Endometrium (tissue), 2 donors: ENCODE data around the gene MAST3.

ENCODE experiments used
- FAIRE-seq: peaks from 2 replicates; lab custom pipeline; 2012; peaks lifted over from hg19 to GRCh38; lab: Jason Lieb, UNC
- donor health status: control.
- donor health status: control.

MAST3 gene

DNA sequence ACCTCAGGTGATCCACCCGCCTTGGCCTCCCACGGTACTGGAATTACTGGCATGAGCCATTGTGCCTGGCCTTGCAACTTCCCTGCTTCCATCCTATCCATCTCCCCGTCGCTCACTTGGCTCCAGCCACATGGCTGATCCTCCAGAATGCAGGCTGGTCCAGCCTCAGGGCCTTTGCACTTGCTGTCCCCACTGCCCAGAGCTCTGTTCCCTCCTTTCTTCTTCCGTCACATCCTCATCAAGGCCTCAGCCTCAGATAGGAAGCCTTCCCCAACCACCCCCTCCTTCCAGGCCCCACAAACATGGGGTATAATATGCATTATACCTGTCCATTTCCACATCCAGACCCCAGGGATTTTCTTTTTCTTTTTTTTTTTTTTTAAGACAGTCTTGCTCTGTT is 16.2 kb downstream of the MAST3 start:
- FAIRE-seq: no peak

DNA sequence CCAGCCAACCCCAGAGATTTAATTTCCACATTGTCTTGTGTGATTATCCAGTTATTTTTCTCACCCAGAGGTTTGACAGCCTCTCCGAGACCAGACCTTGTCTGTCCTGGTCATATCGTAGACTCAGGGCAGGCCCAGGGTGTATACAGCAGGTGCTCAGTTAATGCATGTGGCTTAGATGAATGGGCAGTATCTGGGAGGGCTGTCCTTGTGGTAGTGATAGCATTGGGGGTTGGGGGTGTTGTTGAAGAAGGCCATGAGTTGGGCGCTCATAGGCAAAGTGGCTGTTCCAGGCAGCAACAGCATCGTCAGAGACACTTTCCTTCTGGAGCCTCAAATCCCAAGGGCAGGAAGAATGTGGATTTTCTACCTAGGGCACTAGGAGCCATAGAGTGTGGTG is 16.9 kb downstream of the MAST3 start:
- FAIRE-seq: no peak

- FAIRE-seq: no peak
Measured at GRCh38 chr19:18117364-18117691, 19.8 kb downstream of the MAST3 start.

- FAIRE-seq: no peak
Measured at GRCh38 chr19:18117692-18118378, 20.3 kb downstream of the MAST3 start.

- FAIRE-seq: no peak
Measured at GRCh38 chr19:18118420-18119012, 20.9 kb downstream of the MAST3 start.

DNA sequence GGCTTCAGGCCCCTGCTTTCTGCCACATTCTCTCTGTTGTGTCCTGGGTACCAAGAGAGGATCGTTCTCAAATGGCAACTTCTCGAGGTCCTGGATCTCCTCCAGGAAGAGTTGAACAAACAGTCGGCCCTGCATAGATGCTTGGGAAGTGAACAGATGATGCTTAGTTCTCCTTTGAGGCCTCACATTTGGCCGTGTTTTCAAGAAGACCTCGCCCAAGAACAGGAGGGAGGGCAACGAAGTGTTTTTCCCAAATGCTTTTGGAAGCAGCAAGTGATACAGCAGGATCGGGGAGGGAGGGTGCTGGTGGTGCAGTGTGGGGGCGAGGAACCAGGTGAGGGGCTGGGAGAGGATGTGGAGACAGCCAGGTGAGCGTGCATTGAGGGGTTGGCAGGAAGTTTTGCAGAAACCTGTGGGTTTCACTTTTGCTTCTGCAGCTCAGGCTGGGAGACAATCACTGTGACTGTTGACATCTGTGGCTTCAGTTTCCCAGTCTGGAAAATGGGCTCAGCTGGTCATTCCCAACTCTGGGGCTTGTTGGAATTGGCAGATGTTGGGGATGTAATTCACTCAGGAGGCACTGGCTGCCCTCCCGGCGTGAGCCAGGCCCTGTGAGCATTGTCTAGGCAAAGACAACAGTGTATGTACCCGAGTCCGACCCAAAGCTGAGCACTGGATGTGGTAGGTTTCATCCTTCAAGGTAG is 21.6 kb downstream of the MAST3 start:
- FAIRE-seq: no peak

- no peak for FAIRE-seq
Measured at GRCh38 chr19:18119717-18120105, 22.1 kb downstream of the MAST3 start.

DNA sequence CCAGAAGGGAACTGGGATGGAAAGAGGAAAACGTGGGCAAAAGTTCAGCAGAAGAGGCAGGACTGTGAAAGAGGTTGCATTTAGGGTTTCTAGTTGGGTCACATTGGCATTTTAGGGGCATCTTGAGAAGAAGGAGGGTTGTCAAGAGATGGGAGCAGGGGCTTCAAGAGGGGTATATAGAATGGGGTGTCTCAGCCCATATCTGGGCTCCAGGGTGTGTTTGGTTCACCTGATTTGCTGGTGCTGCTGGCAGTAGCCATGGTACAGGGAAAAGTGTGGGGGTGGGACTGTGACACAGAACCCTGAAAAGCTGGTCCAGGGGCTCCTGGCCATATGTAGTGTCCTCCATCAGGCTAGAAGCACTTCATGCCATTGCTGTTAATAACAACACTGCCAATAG is 22.5 kb downstream of the MAST3 start:
- FAIRE-seq: no peak

DNA sequence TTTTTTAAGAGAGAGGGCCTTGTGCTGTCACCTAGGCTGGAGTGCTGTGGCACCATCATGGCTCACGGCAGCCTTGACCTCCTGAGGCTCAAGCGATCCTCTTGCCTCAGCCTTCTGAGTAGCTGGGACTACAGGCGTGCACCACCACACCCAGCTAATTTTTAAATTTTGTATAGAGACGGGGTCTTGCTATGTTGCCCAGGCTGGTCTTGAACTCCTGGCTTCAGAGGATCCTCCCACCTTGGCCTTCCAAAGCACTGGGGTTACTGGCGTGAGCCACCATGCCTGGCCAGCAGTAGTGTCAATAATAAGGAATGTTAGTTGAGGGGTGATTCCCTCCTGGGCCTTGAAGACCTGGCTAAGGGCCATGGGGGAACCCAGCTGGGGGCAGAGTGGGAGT is 23.6 kb downstream of the MAST3 start:
- FAIRE-seq: no peak

DNA sequence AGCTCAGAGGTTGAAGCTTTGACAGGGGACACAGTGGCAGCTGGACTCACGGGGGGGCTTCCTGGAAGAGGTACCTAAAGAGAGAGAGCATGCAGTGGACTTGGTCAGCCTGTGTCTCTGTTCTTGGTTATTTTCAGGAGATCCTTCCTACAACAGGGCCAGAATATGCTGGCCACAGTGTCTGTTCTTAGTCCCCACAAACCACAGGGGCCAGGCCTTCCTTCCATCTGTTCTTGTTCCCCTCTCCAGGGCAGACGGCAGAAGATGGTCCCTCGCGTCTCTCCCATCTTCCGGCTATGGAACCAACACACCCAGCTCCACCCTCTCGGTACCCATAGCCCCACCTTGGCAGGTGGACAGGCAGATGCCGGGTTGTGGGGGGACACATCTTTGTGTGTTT is 24.8 kb downstream of the MAST3 start:
- no peak for FAIRE-seq

GRCh38 chr19:18122860-18123795 is 25.6 kb downstream of the MAST3 start:
- FAIRE-seq: no peak

- FAIRE-seq: no peak
Measured at GRCh38 chr19:18123819-18124218, 26.2 kb downstream of the MAST3 start.

- FAIRE-seq: no peak
Measured at GRCh38 chr19:18126097-18126496, 28.5 kb downstream of the MAST3 start.

GRCh38 chr19:18128044-18128443 is 30.5 kb downstream of the MAST3 start:
- no peak for FAIRE-seq

GRCh38 chr19:18128805-18129204 is 31.2 kb downstream of the MAST3 start:
- FAIRE-seq: no peak

DNA sequence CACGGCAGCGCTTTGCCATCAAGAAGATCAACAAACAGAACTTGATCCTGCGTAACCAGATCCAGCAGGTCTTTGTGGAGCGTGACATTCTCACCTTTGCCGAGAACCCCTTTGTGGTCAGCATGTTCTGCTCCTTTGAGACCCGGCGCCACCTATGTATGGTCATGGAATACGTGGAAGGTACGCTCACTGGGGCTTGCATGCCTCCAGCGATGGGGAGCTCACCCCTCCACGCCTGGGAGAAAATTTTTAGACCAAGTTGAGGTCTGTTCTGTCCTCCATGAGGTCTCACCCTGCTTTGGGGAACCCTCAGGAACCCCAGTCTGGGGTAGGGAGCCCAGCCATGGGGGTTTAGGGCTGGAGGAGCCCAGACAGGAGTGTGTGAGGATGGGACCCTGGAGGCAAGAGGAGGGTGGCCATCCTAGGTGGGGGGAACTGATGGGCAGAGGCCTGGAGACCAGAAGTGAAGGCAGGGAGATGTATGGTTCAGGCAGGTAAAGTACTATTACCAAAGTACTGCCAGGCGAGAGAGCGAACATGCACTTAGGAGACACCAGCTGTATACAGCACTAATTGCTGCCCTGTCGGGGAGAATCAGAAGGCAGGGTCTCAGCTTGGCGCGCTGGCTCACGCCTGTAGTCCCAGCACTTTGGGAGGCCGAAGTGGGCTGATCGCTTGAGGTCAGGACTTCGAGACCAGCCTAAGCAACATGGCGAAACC is 33.1 kb downstream of the MAST3 start:
- FAIRE-seq: no peak

- FAIRE-seq: no peak
Measured at GRCh38 chr19:18131841-18132596, 34.4 kb downstream of the MAST3 start.

DNA sequence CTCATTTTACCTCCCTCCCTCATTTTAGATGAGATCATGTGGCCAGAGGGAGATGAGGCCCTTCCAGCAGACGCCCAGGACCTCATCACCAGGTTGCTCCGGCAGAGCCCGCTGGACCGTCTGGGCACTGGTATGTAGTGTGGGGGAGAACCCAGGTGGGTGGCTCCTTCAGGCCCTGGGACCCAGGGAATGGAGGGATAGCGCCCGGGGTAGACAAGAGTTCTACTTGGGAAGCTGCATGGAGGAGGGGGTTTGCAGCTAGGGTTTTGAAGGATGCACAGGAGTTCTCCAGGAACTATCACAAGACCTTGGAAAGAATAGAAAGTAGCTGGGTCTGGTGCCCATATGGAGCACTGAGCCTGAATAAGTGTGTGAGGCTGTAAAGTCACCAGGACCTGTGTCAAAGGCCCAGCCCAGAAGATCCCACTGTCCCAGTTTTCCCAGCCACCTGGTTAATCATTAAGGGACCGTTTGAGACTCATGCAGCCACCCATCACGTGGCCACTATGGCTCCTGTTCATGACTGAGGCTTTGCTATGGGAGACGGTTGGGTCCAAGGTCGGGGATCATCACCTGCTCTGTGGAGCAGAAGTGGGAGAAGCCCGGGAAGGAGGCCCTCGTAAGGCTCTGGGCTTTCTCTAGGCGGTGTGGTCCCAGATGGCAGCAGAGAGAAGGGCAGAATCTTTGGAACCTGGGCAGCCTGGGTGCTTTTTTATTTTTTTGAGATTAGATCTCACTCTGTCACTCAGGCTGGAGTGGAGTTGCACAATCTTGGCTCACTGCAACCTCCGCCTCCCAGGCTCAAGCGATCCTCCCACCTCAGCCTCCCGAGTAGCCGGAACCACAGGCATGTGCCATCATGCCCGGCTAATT is 38.4 kb downstream of the MAST3 start:
- no peak for FAIRE-seq

DNA sequence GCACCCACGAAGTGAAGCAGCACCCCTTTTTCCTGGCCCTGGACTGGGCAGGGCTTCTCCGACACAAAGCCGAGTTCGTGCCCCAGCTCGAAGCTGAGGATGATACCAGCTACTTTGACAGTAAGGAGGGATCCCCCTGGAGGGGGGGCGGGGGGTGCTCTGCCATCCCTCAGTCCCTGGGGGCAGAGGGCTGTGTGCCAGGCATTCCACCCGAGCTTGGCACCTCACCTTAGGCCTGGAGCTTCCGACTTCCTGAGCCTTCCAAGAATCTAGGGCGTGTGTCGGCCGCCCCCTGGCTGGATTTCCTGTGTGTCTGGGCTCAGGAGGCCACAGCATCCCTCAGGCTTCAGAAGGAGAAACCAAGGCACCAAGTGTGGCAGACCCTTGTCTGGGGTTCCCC is 39.7 kb downstream of the MAST3 start:
- no peak for FAIRE-seq

- FAIRE-seq: no peak
Measured at GRCh38 chr19:18137657-18138339, 40.2 kb downstream of the MAST3 start.
